Diencephalon (tissue), 1 donor: Measurements from ENCODE around the gene DNAJC1. TPM values are rescaled to one million over a fixed set of nuclear protein-coding genes. Genes with fewer than 3 reads are reported as not detected.

Experiments used
- small RNA-seq: library from RNA; depleted of rRNA; stranded (forward); fragments of <200 nt; gene quantifications from one replicate; pipeline ENCODE3, GENCODE V24; 2014
- total RNA-seq: library from RNA; depleted of rRNA; stranded (reverse); fragments of >200 nt; gene quantifications from one replicate; pipeline ENCODE4 v1.2.3, GENCODE V29; 2014

Gene DNAJC1, protein sequence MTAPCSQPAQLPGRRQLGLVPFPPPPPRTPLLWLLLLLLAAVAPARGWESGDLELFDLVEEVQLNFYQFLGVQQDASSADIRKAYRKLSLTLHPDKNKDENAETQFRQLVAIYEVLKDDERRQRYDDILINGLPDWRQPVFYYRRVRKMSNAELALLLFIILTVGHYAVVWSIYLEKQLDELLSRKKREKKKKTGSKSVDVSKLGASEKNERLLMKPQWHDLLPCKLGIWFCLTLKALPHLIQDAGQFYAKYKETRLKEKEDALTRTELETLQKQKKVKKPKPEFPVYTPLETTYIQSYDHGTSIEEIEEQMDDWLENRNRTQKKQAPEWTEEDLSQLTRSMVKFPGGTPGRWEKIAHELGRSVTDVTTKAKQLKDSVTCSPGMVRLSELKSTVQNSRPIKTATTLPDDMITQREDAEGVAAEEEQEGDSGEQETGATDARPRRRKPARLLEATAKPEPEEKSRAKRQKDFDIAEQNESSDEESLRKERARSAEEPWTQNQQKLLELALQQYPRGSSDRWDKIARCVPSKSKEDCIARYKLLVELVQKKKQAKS
- 19.4 TPM for total RNA-seq

DNA sequence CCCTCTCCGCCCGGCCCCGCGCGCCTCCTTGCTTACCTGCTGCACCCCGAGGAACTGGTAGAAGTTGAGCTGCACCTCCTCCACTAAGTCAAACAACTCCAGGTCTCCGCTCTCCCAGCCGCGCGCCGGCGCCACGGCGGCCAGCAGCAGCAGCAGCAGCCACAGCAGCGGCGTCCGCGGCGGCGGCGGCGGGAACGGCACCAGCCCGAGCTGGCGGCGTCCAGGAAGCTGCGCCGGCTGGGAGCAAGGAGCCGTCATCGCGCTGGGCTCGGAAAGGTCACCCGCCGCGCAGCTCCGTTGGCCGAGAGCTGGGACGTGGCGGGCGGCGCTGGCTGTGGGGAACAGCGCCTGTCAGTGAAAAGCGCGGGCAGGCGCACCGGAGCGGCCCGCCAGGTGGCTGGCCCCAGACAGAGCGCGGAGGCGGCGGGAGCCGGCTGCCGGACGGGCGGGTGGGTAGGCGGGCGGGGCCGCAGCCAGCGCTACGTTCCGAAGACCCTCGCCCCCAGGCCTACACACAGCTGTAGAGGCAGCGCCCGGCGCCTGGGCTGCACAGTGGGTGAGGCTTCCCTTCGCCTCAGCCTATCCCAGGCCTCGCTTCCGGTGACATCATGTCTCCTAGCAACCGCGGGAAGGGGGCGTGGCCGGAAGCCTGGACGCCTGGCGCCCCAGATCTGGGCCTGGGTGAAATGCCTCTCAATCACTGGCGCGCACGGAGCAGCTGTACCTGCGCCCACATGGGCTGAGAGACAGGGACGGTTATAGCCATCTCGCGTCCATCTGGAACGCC lies at the start of gene DNAJC1:
DNAJC1 (minus strand) TSS at position 554 of the 787 bp plus-strand sequence; CDS start at position 258, 296 bp downstream.

Small RNA genes within 50 kb of the gene (small RNA-seq; reads per million reads assigned to genes)
- gene RN7SKP219, result not detected
- gene RN7SKP37, result 0.10 reads per million

Other genes starting within 250 kb of the DNAJC1 start
- gene EBLN1, start 214.3 kb upstream of the DNAJC1 start, total RNA-seq, result not detected